HG03135 (cell line): Measurements from ENCODE around the gene NELFB.

Experiments used
- ATAC-seq: cut with Tn5 transposase; IDR thresholded peaks from one replicate; pipeline ENCODE4 v1.9.1; 2021; ENCODE audit warnings: mild to moderate bottlenecking, moderate library complexity; ENCODE audit not compliant: unreplicated experiment

NELFB gene

GRCh38 chr9:137266585-137267453, 11.7 kb downstream of the NELFB start:
- ATAC-seq = no peak

- no peak for ATAC-seq
Measured at GRCh38 chr9:137267933-137268355, 12.8 kb downstream of the NELFB start.

- no peak for ATAC-seq
Measured at GRCh38 chr9:137268538-137269201, 13.5 kb downstream of the NELFB start.

GRCh38 chr9:137269231-137269772, 14.2 kb downstream of the NELFB start:
- no peak for ATAC-seq

GRCh38 chr9:137270929-137271695, 16.0 kb downstream of the NELFB start:
- ATAC-seq = no peak

GRCh38 chr9:137271696-137272076, 16.6 kb downstream of the NELFB start:
- ATAC-seq = no peak

GRCh38 chr9:137272241-137273094, 17.3 kb downstream of the NELFB start:
- ATAC-seq = no peak

- ATAC-seq = no peak
Measured at GRCh38 chr9:137273095-137273490, 18.0 kb downstream of the NELFB start.

GRCh38 chr9:137273611-137274320, 18.6 kb downstream of the NELFB start:
- no peak for ATAC-seq

- no peak for ATAC-seq
Measured at GRCh38 chr9:137275203-137275587, 20.1 kb downstream of the NELFB start.

GRCh38 chr9:137275588-137276472, 20.7 kb downstream of the NELFB start:
- no peak for ATAC-seq

- no peak for ATAC-seq
Measured at GRCh38 chr9:137276473-137277328, 21.6 kb downstream of the NELFB start.

- peak; percentile 63 for ATAC-seq
Measured at GRCh38 chr9:137277329-137278041, 22.4 kb downstream of the NELFB start, which contains the start of gene TOR4A. Gene TOR4A (plus strand): TSS chr9:137277726. CDS start chr9:137278690, 964 bp downstream.

- peak; percentile 15 for ATAC-seq
Measured at GRCh38 chr9:137278061-137278701, 23.1 kb downstream of the NELFB start.

- ATAC-seq = no peak
Measured at GRCh38 chr9:137278721-137279711, 23.9 kb downstream of the NELFB start.
